Measurements from ENCODE around the gene LAMB1.

Gene LAMB1

DNA sequence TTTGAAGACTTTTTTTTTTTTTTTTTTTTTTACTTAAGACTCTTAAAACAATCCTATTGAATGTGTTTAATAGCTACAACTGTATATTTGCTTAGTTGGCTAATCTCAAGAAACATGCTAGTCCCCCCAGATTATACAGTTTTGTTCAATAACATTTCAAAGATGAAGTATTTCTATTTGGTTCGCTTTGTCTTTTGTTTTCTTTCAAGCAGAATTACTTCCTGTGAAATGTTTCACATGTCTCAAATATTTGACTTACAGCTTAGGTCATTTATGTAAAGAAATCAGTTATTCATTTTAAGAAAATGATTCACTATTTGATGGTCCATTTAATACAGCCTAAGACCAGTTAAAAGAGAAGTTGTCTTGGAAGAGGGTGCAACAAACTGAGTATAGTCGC, 12.8 kb upstream of the LAMB1 start:
- no peaks in the 10 kb centered on the region for H3K36me3 ChIP-seq (ENCODE audit: insufficient read depth, low read length)
- no peak overlapping the region for H3K9ac ChIP-seq (ENCODE audit: insufficient read length)
- TF ChIP-seq POLR2AphosphoS5 (IDR thresholded peaks at IDR 0.05; ENCODE audit: borderline replicate concordance, low read depth, low read length) (no peak), FOXP2 (optimal IDR thresholded peaks at IDR 0.05; ENCODE audit: control extremely low read depth, extremely low read length, insufficient read depth) (no peak), EZH2 (IDR thresholded peaks at IDR 0.05) (no peak)
- no peak overlapping the region for H3K4me3 ChIP-seq
- DNase-seq (ENCODE audit: low read depth, low spot score): no peak
- H3K27ac ChIP-seq: no peak overlapping the region
- no peaks in the 10 kb centered on the region for H3K9me3 ChIP-seq (ENCODE audit: low read depth, low read length)

- no peak overlapping the region for H3K9ac ChIP-seq (ENCODE audit: insufficient read length)
- H3K4me3 ChIP-seq: no peak overlapping the region
- no peak for DNase-seq (ENCODE audit: low read depth, low spot score)
- no peak overlapping the region for H3K27ac ChIP-seq
- H3K9me3 ChIP-seq (ENCODE audit: low read depth, low read length): no peaks in the 10 kb centered on the region
- H3K36me3 ChIP-seq (ENCODE audit: insufficient read depth, low read length): no peaks in the 10 kb centered on the region
- TF ChIP-seq FOXP2 (optimal IDR thresholded peaks at IDR 0.05; ENCODE audit: control extremely low read depth, extremely low read length, insufficient read depth): no peak
- no peak for TF ChIP-seq POLR2AphosphoS5 (IDR thresholded peaks at IDR 0.05; ENCODE audit: borderline replicate concordance, low read depth, low read length)
- no peak for TF ChIP-seq EZH2 (IDR thresholded peaks at IDR 0.05)
These were observed 12.1 kb upstream of the LAMB1 start for GRCh38 chr7:108014747-108015682.

GRCh38 chr7:108014215-108014614, 11.3 kb upstream of the LAMB1 start:
- TF ChIP-seq FOXP2 (optimal IDR thresholded peaks at IDR 0.05; ENCODE audit: control extremely low read depth, extremely low read length, insufficient read depth) (no peak), EZH2 (IDR thresholded peaks at IDR 0.05) (no peak), POLR2AphosphoS5 (IDR thresholded peaks at IDR 0.05; ENCODE audit: borderline replicate concordance, low read depth, low read length) (no peak)
- Histone ChIP-seq H3K9ac (ENCODE audit: insufficient read length) (no peak overlapping the region), H3K9me3 (ENCODE audit: low read depth, low read length) (no peaks in the 10 kb centered on the region), H3K4me3 (no peak overlapping the region), H3K36me3 (ENCODE audit: insufficient read depth, low read length) (no peaks in the 10 kb centered on the region), H3K27ac (no peak overlapping the region)
- DNase-seq (ENCODE audit: low read depth, low spot score): no peak

GRCh38 chr7:108012499-108013430, 9.8 kb upstream of the LAMB1 start:
- Histone ChIP-seq H3K4me3 (peak overlapping the region; percentile 48), H3K9ac (ENCODE audit: insufficient read length) (no peak overlapping the region), H3K36me3 (ENCODE audit: insufficient read depth, low read length) (no peaks in the 10 kb centered on the region), H3K9me3 (ENCODE audit: low read depth, low read length) (no peaks in the 10 kb centered on the region), H3K27ac (peak overlapping the region; percentile 71; the same call in 1 of the 2 replicates)
- TF ChIP-seq POLR2AphosphoS5 (IDR thresholded peaks at IDR 0.05; ENCODE audit: borderline replicate concordance, low read depth, low read length) (no peak), EZH2 (IDR thresholded peaks at IDR 0.05) (no peak), FOXP2 (optimal IDR thresholded peaks at IDR 0.05; ENCODE audit: control extremely low read depth, extremely low read length, insufficient read depth) (no peak)
- DNase-seq (ENCODE audit: low read depth, low spot score): no peak

DNA sequence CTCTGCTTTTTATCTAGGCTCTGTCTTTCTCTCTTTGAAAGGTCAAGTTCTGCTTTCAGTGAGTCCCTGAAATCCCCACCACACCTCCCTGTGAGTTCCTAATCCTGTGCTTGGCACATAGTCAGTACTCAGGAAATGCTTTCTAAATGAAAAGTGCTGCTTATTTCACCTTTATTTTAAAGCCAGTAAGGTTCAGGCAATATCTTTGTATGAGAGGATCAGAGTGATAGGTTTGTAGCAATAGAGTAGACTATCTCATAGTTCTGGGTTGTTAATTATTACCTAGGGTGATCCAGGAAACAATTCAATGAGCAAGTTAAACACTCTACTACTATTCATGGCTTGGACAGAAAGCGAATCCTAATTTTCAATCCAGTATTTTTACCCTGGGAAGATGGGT, 7.4 kb upstream of the LAMB1 start:
- H3K9ac ChIP-seq (ENCODE audit: insufficient read length): peak overlapping the region; percentile 19
- DNase-seq (ENCODE audit: low read depth, low spot score): no peak
- no peak overlapping the region for H3K4me3 ChIP-seq
- no peak for TF ChIP-seq FOXP2 (optimal IDR thresholded peaks at IDR 0.05; ENCODE audit: control extremely low read depth, extremely low read length, insufficient read depth)
- TF ChIP-seq EZH2 (IDR thresholded peaks at IDR 0.05): no peak
- TF ChIP-seq POLR2AphosphoS5 (IDR thresholded peaks at IDR 0.05; ENCODE audit: borderline replicate concordance, low read depth, low read length): no peak
- peak overlapping the region; percentile 64 for H3K27ac ChIP-seq
- no peaks in the 10 kb centered on the region for H3K9me3 ChIP-seq (ENCODE audit: low read depth, low read length)
- no peaks in the 10 kb centered on the region for H3K36me3 ChIP-seq (ENCODE audit: insufficient read depth, low read length)

- Histone ChIP-seq H3K27ac (peak overlapping the region; percentile 64), H3K36me3 (ENCODE audit: insufficient read depth, low read length) (no peaks in the 10 kb centered on the region), H3K4me3 (no peak overlapping the region), H3K9ac (ENCODE audit: insufficient read length) (no peak overlapping the region), H3K9me3 (ENCODE audit: low read depth, low read length) (no peaks in the 10 kb centered on the region)
- TF ChIP-seq EZH2 (IDR thresholded peaks at IDR 0.05) (no peak), FOXP2 (optimal IDR thresholded peaks at IDR 0.05; ENCODE audit: control extremely low read depth, extremely low read length, insufficient read depth) (no peak), POLR2AphosphoS5 (IDR thresholded peaks at IDR 0.05; ENCODE audit: borderline replicate concordance, low read depth, low read length) (no peak)
- no peak for DNase-seq (ENCODE audit: low read depth, low spot score)
These were observed 6.9 kb upstream of the LAMB1 start for GRCh38 chr7:108009873-108010272.

DNA sequence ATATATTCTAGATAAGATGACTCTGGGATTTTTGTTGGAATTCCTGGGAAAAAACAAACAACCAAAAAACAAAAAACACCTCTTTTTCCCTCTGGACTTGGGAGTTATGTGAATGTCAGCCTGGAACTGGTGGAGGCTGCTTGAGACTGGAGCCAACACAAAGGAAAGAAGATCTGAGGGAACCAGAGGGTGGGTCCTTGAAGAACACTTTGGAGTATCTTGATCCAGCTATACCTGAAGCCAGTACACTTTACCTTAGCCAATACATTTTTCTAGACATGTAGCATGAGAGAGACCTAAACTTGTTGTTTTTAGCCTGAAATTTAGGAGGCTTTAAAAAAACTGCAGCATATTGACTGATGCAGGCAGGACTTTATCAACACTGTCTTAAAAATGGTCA, 5.9 kb upstream of the LAMB1 start:
- Histone ChIP-seq H3K9ac (ENCODE audit: insufficient read length) (no peak overlapping the region), H3K27ac (no peak overlapping the region), H3K9me3 (ENCODE audit: low read depth, low read length) (no peaks in the 10 kb centered on the region), H3K4me3 (no peak overlapping the region), H3K36me3 (ENCODE audit: insufficient read depth, low read length) (no peaks in the 10 kb centered on the region)
- TF ChIP-seq FOXP2 (optimal IDR thresholded peaks at IDR 0.05; ENCODE audit: control extremely low read depth, extremely low read length, insufficient read depth) (no peak), EZH2 (IDR thresholded peaks at IDR 0.05) (no peak), POLR2AphosphoS5 (IDR thresholded peaks at IDR 0.05; ENCODE audit: borderline replicate concordance, low read depth, low read length) (no peak)
- DNase-seq (ENCODE audit: low read depth, low spot score): no peak

DNA sequence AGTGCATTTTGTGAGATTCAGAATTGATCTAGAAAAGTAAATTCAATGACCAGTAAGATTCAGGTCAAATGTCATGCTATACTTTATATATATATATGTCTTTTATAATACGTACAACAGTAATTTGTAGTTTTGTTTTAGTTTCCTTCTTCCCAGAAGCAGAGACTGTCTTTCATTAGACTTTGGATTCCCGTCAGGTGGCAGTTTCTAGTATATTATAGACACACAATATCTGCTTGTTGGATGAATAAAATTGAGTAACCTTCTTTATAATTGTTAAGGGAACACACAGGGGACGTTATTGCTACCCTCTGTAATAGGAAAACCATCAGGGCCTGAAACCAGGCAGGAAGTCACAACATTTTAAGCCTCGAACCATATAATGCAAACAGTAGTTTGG, 5.3 kb upstream of the LAMB1 start:
- Histone ChIP-seq H3K36me3 (ENCODE audit: insufficient read depth, low read length) (no peaks in the 10 kb centered on the region), H3K4me3 (no peak overlapping the region), H3K9me3 (ENCODE audit: low read depth, low read length) (no peaks in the 10 kb centered on the region), H3K9ac (ENCODE audit: insufficient read length) (no peak overlapping the region), H3K27ac (peak overlapping the region; percentile 81; the same call in 1 of the 2 replicates)
- TF ChIP-seq FOXP2 (optimal IDR thresholded peaks at IDR 0.05; ENCODE audit: control extremely low read depth, extremely low read length, insufficient read depth) (no peak), POLR2AphosphoS5 (IDR thresholded peaks at IDR 0.05; ENCODE audit: borderline replicate concordance, low read depth, low read length) (no peak), EZH2 (IDR thresholded peaks at IDR 0.05) (no peak)
- no peak for DNase-seq (ENCODE audit: low read depth, low spot score)

Measured in SK-N-MC (cell line).